NCI-H1092 (cell line): Measurements from ENCODE around the gene GPT2.
"Not testable (repeated sequence)": the region's sequence is repeated elsewhere in the genome, so short reads cannot be mapped to it uniquely, and the experiment has no call there.

Source experiments
- DNase-seq: peaks from one replicate; lab custom pipeline; 2025; lab: John Stamatoyannopoulos, UW

The GPT2 gene

DNA sequence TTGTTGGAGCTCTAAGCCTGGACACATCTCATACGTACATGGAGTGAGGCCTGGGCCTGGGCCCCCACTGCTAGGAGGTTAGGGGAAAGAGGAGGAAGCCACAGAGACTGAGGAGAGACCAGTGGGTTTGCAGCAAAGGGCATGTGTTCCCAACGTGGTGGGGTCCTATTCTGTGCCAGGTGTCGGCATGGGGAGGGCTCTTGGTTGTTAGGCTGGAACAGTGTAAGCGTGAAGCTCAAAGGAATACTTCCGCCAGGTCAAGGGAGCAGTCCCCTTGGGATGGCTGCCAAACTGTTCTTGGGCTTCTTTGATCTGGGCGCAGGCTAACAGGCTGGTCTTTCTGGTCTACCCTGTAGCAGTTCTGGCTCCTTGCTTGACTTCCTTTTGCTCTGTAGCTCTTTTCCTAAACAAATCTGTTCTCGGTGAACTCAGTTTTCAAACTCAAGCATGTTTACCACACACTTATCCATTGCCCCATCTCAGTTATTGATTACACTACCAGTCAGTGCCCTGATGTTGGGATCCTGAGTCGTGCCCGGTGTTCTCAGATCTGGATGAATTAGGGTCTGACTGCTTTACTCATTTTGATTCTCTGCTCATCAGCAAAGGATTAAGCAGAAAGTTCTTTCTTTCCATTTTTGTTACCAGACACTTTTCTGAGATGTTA lies 36.4 kb downstream of the GPT2 start:
- DNase-seq = no peak

DNA sequence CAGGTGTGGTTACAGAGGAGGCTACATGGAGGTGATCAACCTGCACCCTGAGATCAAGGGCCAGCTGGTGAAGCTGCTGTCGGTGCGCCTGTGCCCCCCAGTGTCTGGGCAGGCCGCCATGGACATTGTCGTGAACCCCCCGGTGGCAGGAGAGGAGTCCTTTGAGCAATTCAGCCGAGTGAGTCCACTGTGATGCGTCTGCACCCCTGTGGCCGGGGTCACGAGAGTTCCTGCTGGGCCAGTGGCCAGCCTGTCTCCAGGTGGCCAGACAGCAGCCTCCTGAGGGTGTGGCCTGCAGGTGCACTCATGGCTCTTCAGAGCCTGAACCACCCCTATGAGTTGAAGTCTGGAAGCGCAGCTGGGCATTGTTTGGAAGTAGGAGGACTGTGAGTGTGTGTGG lies 38.1 kb downstream of the GPT2 start:
- no peak for DNase-seq

DNA sequence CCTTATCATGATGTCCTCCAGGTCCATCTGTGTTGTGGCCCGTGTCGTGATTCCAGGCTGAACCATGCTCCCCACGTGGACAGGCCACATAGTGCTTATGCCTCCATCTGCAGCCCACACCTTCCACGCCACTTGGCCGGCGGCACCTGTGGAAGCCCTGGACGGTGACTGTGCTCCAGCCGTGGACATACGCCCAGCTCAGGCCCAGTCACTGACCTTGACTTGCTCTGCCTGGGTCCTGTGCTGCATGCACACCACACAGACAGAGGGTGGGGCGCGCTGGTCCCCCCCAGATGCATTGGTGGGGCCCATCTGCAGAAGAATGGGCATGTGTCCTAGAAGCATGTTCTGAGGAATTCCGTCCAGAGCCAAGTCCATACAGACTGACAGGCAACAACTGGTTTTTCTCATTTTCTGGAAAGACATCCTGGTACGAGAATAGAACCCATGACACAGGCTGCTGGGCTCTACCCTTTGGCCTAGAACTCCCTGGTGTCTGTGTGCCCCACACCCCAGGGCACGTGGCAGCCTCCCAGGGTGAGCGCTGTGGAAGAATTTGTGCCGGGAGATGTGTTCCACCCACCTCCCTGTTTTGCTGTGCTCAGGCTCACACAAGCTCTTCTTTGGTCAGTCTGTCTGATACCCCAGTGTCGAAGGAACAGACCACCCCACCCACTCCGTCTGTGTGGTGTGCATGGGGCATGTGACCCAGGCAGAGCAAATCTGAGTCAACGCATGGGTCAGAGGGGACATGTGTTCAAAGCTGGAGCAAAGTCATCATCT lies 39.5 kb downstream of the GPT2 start:
- no peak for DNase-seq

DNA sequence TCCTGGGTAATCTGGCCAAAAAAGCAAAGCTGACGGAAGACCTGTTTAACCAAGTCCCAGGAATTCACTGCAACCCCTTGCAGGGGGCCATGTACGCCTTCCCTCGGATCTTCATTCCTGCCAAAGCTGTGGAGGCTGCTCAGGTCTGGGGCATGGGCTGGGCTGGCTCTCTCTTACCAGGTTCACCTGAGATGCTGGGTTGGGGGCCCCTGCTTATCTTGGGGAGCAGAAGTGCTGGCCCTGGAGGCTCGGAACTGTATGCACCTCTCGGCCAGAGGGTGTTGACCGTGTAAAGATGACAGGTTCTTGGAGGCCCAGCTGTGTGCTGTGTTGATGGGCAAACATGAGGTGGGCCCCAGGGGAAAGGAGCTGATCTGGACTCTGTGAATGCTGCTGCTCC lies 40.2 kb downstream of the GPT2 start:
- no peak for DNase-seq

DNA sequence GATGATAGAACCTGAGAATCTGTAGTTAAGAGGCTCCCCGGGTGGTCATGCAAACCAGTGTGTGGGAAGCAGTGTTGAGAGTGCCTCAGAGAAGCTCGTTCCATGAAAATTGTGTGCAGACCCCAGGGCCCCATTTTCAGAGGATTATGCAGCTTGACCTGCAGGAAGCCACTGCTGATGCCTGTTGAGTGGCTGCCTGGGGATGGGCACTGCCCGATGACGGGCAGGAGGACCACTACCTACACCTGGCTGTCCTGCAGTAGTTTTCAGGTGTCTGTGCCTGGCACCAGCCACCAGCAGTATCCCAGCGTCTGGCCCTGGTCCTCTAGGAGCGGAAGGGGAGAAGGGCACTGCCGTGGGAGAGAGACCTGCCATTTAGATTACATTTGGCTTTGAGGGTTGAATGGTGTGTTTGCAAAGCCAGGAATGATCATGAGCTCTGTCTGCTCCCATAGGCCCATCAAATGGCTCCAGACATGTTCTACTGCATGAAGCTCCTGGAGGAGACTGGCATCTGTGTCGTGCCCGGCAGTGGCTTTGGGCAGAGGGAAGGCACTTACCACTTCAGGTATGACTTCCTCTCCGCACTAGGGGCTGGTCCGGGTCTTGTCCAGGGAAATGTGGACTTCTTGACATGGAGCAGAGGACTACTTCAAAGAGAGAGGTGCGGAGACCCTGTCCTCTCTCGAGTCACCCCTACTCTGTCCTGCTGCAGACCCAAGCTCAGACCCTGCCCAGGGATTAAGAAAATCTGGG lies 42.5 kb downstream of the GPT2 start:
- DNase-seq = no peak

DNA sequence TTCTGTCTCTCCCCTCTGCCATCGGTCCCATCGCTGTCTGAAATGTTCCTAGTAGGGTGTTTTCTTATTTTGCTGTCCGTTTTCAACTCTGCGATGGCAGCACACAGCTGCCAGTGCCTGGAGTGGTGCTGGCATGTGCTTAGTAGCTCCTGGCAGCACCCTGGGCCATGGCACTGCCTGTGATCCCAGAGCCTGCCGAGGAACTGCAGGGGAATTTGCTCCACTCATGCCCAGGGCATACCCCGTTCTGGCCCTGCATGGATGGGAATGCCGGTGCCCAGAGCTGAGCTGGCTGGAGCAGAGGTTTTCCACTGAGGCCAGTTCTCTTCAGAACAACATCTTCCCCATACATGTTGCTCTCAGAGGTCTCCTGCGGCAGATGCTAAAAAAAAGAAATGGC lies 43.1 kb downstream of the GPT2 start:
- no peak for DNase-seq

DNA sequence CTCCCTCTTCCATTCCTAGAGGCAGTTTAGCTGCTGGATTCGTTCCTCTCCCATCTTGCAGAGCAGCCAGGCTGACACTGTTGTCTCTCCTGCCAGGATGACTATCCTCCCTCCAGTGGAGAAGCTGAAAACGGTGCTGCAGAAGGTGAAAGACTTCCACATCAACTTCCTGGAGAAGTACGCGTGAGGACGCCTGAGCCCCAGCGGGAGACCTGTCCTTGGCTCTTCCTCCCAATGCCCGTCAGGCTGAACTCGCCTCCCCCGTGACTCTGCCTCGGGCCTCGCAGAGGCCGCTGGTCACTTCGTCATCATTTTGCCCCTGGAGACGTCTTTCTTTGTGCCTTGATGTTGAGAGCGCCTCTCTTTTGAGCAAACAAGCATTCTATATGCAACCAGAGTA lies 44.6 kb downstream of the GPT2 start:
- DNase-seq = no peak

DNA sequence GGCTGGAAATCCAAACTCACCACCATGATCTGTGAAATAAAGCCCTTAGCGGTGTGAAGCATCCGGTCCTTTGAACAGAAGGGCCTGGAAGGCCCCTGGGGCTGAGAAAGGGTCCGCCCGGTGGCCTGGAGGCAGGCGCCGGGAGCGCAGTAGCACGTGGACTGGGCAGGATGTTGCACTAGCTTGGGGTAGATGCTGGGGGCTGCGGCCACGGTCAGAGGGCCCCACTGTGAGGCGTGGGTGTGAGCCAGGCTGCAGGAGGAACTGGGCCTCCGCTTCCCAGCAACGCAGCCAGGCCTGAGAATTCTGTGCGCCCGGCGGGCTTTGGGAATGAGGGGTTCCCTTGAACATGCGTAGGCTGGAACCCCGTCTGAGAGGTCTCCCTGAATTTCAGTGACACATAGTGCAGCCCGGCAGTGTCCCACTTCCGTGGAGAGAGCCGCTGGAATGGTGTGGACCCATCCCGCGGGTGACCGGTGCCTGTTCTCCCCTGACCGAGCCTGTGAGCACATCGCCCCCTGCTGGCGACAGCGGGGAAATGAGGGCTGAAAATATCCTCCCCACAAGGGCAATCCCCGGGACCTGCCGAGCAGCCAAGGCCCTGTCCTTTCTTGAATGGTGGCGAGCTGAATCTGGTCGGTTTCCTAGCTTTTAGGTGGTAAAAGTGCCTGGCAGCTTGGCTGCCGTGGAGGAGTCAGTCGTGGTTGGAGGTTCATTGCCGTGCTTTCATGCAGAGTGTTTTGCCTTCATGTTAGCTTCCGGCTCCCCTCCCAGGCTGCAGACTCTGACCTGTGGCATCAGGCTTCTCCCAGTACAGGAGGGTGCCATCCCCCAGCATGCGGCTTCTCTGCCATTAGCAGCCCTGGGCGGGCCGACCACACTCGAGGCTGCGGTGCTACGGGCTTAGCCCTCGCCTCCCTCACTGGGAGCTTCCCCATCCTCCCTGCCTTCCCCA lies 45.5 kb downstream of the GPT2 start:
- DNase-seq = peak; percentile 26

DNA sequence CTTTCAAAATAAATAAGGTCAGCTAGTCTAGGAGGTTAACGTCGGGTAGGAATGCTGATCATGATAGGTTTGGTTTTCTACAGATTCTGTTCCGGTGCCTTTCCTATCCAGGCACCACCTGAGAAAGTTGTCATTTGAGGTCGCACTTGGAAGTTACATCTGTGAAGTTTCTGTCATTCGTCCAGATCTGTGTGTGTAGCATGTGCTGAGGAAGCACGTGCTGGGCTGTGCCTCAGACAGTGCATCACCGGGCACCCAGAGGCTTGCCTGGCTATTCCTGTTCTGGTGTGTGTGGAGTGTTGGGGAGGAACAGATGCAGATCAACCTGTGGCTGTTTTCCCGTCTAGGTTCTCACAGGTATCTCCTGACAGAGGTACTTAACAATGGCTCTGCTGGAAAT lies 46.7 kb downstream of the GPT2 start:
- no peak for DNase-seq

DNA sequence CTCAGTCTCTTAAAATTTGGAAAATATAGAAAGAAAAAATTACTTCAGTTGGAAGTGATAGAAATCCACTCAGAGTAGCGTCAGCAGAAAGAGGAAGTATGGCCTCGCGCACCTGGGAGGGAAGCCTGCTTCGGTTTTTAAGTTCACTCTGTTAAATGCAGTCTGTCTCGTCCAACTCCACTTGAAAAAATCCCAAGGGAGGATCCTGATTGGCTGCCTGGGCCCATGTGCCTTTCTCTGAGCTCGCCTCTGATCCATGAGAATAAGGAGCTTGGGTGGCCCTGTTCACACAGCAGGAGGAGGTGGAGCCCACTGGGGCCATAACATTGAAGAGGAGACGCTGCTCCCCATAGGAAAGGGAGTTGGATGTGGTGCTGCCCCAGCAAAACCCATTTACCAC lies 48.6 kb downstream of the GPT2 start:
- no peak for DNase-seq

DNA sequence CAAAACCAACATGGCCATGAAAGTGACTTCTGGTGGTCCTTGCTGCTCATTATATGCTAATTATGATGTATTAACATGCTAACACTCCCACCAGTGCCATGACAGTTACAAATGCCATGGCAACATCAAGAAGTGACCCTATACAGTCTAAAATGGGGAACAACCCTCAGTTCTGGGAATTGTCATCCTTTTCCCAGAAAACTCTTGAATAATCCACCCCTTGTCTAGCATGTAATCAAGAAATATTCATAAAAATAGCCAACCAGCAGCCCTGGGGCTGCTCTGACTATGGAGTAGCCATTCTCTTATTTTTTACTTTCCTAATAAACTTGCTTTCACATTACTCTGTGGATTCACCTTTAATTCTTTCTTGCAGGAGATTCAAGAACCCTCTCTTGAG lies 53.4 kb downstream of the GPT2 start:
- DNase-seq = no peak

DNA sequence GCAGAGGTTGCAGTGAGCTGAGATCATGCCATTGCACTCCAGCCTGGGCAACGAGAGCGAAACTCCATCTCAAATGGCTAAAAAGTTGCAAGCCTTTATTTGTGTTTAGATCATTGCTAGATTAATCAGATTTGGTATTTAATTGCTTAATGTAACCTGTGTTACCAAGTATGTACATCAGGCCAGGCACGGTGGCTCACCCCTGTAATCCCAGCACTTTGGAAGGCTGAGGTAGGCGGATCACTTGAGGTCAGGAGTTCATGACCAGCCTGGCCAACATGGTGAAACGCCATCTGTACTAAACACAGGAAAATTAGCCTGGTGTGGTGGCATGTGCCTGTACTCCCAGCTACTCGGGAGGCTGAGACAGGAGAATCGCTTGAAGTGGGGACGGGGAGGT lies 60.6 kb downstream of the GPT2 start:
- DNase-seq = not testable (repeated sequence)

DNA sequence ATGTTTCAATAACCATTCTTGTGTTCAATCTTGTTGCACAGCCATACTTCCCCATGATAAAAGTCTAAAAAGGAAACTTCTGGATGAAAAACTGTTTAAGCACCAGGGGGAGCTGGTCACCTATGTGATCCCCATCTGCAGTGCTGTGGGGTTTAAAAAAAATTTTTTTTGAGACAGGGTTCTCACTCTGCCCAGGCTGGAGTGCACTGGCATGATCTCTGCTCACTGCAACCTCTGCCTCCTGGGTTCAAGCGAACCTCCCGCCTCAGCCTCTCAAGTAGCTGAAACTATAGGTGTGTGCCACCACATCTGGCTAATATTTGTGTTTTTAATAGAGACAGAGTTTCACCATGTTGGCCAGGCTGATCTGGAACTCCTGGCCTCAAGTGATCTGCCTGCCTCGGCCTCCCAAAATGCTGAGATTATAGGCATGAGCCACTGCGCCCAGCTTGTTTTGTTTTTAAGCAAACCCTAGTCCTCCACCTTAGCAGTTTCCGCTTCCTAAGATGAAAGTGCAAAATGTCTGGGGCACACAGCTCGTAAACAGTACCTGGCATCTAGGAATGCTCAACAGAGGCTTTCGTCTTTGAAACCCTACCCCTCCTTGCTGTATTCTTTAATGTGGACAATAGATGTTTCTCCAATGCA lies 63.9 kb downstream of the GPT2 start:
- DNase-seq = no peak

DNA sequence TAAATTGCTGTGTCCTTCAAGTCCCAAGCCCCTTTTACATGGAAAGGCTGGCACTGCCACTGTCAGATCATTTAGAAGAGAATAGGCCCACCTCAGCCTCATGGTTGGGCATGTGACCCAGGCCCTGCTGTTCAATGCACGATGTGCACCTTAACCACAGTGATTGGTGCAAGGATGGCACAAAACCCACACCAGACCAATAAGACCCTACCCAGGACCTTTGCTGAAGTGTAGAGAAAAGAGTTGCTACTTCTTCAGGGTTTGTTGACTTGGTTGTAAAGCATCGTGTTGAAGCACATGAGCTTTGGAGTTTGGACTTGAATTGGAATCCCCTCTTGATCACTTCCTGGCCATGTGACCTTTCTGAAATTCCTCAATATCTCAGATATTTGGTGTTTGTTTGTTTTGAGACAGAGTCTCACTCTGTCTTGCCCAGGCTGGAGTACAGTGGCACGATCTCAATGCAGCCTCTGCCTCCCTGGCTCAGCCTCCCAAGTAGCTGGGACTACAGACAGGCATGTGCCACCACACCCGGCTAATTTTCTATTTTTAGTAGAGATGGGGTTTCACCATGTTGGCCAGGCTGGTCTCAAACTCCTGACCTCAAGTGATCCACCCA lies 64.5 kb downstream of the GPT2 start:
- DNase-seq = no peak

DNA sequence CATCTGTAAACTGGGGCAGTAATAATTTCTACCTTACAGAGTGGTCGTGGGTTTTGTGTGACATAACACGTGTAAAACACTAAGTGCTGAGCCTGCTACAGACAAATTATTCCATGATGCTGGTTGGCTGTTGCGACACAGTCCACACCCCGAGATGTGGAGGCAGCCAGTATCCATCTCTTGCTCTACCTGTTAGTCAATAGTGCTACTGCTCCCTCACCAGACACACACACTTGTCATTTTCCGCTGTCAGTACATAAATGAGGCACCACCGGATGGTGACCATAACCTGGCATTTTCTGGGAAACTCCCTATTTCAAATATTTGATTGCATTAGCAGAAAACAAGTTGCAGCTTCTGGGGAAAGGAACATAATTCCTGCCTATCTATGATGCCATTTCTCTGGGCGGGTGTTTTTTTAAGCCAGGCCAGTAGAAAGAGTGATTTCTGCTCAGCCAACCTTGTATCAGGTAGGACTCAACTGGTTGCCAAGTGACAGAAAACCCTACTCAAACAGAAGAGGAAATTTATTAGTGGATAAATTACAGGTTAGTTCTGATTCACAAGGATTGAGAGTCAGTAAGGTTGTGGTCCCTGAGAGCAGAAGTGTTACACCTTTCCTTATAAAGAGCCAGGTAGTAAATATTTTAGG lies 65.2 kb downstream of the GPT2 start:
- DNase-seq = no peak

DNA sequence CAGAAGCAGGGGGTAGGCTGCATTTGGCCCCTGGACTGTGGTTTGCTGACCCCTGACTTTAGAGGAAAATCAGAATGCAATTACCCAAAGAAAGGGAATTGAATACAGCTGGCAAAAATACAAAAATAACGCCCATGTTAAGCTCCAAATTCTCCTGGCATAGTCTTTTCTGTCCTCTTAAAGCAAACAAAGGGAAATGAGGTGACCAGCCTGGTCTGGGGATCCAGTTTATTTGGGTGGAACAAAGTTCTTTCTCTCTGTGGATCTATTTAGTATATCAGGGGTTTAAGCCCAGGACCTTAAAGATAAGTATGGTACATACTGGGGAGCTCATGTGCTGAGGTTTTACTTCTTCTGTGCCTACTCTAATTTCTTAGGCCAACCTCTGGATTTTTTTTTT lies 65.8 kb downstream of the GPT2 start:
- no peak for DNase-seq

DNA sequence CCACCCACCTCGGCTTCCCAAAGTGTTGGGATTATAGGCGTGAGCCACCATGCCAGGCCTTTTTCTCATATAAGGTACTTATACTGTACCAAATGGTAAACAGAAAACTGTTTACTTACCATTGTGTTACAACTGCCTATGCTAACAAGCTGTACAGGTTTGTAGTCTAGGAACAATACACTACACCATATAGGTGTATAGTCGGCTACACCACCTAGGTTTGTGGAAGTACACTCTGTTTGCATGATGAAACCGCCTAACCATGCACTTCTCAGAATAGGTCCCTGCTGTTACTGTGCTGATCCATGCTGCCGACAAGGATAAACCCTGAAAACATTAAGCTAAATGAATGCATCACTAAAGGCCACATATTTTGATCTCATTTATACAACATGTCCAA lies 70.4 kb downstream of the GPT2 start:
- no peak for DNase-seq

DNA sequence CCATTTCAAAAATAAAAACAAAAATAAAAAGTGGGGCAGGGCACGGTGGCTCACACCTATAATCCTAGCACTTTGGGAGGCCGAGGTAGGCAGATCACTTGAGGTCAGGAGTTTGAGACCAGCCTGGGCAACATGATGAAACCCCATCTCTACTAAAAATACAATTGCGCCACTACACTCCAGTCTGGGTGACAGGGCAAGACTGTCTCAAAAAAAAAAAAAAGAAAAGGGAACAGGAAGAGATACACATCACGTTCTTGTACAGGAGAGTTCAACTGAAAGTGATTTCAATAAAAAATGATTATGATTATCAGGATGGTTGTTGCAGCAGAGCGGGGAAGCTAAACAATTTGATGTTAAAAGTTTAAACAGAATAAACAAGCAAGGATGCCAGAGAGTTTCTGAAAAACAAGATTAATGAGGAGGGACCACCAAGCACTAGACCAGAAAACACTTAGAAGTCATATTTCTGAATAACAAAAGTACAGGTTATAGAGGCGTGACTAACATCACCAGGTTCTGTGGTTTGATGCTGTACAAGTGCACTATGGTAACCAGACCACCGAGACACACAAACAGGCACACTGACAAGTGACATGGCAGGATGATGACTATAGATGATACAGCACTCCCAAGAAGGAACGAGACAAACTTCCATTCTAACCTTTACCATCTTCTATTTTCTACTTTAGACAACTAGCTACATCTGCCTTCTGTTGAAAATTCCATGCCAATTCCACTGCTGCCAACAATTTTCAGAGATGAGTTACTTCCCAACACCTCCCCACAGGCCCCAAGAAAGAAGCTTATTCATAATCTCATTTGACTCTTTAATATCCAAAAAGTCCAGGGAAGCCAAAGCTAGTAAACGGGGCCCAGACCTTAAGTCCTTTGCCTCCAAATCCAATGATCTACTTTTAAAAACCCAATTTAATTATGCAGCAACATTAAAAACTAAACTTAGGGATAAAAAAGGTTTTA lies 77.5 kb downstream of the GPT2 start:
- DNase-seq = no peak

DNA sequence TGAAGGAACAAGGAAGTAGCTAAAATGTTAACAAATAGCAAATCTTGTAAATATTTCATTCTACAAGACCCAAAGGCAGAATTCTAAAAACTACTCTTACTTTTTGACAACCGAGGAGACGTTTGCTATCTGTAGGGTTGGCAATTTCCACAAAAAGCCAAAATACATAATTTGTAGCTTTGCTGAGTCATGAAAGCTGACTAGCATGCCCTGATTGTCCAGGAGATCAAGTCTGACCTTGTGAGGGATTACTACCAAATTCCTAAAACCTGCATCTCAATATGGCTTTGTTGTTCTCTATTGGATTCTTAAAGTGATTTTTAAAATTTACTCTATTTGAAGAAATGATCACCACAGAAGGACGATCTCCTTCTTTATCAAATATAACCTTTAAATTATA lies 78.5 kb downstream of the GPT2 start:
- no peak for DNase-seq
